OCI-LY1 (cell line): Measurements from ENCODE around the gene GMPR.
A peak's percentile ranks its signal among the peaks of the same experiment; 100 is the strongest.

Experiments used
- H2AFZ ChIP-seq: fragments of 200-600 bp; sonication (generic), shearing (Covaris generic); 2 replicates; pipeline ENCODE4 v1.6.0; 2014; ENCODE audit warnings: antibody characterized with exemption, mild to moderate bottlenecking, low read length
- H3F3A ChIP-seq: fragments of 200-600 bp; sonication (generic), shearing (Covaris generic); 2 replicates; pipeline ENCODE4 v1.6.0; 2014; ENCODE audit warnings: mild to moderate bottlenecking, antibody characterized with exemption, low read length, moderate library complexity; ENCODE audit not compliant: insufficient read depth
- H3K27ac ChIP-seq: fragments of 200-600 bp; sonication (generic); 2 replicates; pipeline ENCODE4 v1.5.1; 2014; ENCODE audit warnings: low read length, mixed run types, mild to moderate bottlenecking, low read depth; ENCODE audit not compliant: poor library complexity, severe bottlenecking
- H3K27me3 ChIP-seq: fragments of 200-600 bp; sonication (generic); 2 replicates; pipeline ENCODE4 v1.6.0; 2014; ENCODE audit warnings: antibody characterized with exemption, mild to moderate bottlenecking, low read length, moderate library complexity; ENCODE audit not compliant: insufficient read depth
- H3K36me3 ChIP-seq: fragments of 200-600 bp; sonication (generic); 2 replicates; pipeline ENCODE4 v1.6.1; 2014; ENCODE audit warnings: mild to moderate bottlenecking, antibody characterized with exemption, low read length, moderate library complexity, mixed read lengths; ENCODE audit not compliant: insufficient read depth
- H3K4me1 ChIP-seq: fragments of 200-600 bp; sonication (generic); 2 replicates; pipeline ENCODE4 v1.5.1; 2014; ENCODE audit warnings: mild to moderate bottlenecking, low read length, moderate library complexity; ENCODE audit not compliant: insufficient read depth, severe bottlenecking
- H3K4me2 ChIP-seq: fragments of 200-600 bp; sonication (generic), shearing (Covaris generic); 2 replicates; pipeline ENCODE4 v1.6.1; 2014; ENCODE audit warnings: low read length
- H3K4me3 ChIP-seq: fragments of 200-600 bp; sonication (generic); 2 replicates; pipeline ENCODE4 v1.5.1; 2014; ENCODE audit warnings: low read length, low read depth, mild to moderate bottlenecking, mixed read lengths; ENCODE audit not compliant: poor library complexity, severe bottlenecking
- H3K79me2 ChIP-seq: fragments of 200-600 bp; shearing (Covaris generic); 2 replicates; pipeline ENCODE4 v1.6.1; 2016; ENCODE audit warnings: mixed run types, low read length, mixed read lengths; ENCODE audit not compliant: insufficient read depth
- H3K9ac ChIP-seq: fragments of 200-600 bp; sonication (generic), shearing (Covaris generic); 2 replicates; pipeline ENCODE4 v1.6.1; 2014; ENCODE audit warnings: mild to moderate bottlenecking, low read length, mixed read lengths
- H3K9me2 ChIP-seq: fragments of 200-600 bp; sonication (generic), shearing (Covaris generic); 2 replicates; pipeline ENCODE4 v1.6.1; 2014; ENCODE audit warnings: low read depth, mild to moderate bottlenecking, low read length, mixed read lengths
- H3K9me3 ChIP-seq: fragments of 200-600 bp; shearing (Covaris generic); 2 replicates; pipeline ENCODE4 v1.6.1; 2014; ENCODE audit warnings: low read length, mixed read lengths
- H4K20me1 ChIP-seq: fragments of 200-600 bp; sonication (generic), shearing (Covaris generic); 2 replicates; pipeline ENCODE4 v1.6.0; 2016; ENCODE audit warnings: mild to moderate bottlenecking, low read length; ENCODE audit not compliant: insufficient read depth
- EZH2 ChIP-seq: fragments of 200-600 bp; sonication (generic), shearing (Covaris generic); IDR thresholded peaks from 2 replicates; pipeline ENCODE4 v1.8.0; 2017; ENCODE audit warnings: borderline replicate concordance, mixed run types, mild to moderate bottlenecking, antibody characterized with exemption, low read length, moderate library complexity, mixed read lengths
- TF ChIP-seq, protein P1 (sequence below): fragments of 200-600 bp; sonication (generic), shearing (Covaris generic); IDR thresholded peaks from 2 replicates; pipeline ENCODE4 v1.5.1; 2017; ENCODE audit warnings: mild to moderate bottlenecking, antibody characterized with exemption, low read length, moderate library complexity, mixed read lengths

Gene GMPR

DNA sequence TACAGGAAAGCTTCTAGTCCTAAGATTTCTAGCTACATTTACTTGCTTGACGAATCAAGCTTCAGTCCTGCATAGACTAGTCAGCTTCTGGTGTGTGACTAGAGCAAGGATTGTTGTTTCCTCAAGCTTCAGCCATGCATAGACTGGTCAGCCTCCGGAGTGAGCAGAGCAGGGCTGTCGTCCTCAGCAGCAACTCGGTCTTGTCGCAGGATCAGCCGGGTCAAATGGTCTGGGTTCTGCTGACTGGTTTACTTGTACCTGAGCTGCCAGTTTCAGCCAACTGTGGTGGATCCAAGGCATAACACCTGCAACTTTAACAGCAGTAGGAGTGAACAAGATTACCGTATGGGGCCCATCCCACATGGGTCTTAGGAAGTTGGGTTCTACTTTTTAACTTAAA lies 10.8 kb upstream of the GMPR start:
- Histone ChIP-seq H3K4me2 (no peak overlapping the region), H3K4me3 (no peak overlapping the region), H3K27ac (no peak overlapping the region), H3K27me3 (no peaks in the 10 kb centered on the region), H3F3A (no peaks in the 10 kb centered on the region), H3K36me3 (no peaks in the 10 kb centered on the region), H3K9me3 (no peaks in the 10 kb centered on the region), H2AFZ (no peak overlapping the region), H3K4me1 (no peaks in the 10 kb centered on the region), H3K9ac (no peak overlapping the region), H3K9me2 (no peaks in the 10 kb centered on the region), H3K79me2 (no peaks in the 10 kb centered on the region), H4K20me1 (no peaks in the 10 kb centered on the region)
- TF ChIP-seq, protein P1, sequence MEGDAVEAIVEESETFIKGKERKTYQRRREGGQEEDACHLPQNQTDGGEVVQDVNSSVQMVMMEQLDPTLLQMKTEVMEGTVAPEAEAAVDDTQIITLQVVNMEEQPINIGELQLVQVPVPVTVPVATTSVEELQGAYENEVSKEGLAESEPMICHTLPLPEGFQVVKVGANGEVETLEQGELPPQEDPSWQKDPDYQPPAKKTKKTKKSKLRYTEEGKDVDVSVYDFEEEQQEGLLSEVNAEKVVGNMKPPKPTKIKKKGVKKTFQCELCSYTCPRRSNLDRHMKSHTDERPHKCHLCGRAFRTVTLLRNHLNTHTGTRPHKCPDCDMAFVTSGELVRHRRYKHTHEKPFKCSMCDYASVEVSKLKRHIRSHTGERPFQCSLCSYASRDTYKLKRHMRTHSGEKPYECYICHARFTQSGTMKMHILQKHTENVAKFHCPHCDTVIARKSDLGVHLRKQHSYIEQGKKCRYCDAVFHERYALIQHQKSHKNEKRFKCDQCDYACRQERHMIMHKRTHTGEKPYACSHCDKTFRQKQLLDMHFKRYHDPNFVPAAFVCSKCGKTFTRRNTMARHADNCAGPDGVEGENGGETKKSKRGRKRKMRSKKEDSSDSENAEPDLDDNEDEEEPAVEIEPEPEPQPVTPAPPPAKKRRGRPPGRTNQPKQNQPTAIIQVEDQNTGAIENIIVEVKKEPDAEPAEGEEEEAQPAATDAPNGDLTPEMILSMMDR = no peak
- no peak for TF ChIP-seq EZH2

- Histone ChIP-seq H3K9ac (no peak overlapping the region), H3K4me3 (no peak overlapping the region), H3K4me1 (no peaks in the 10 kb centered on the region), H3K79me2 (no peaks in the 10 kb centered on the region), H3K36me3 (no peaks in the 10 kb centered on the region), H4K20me1 (no peaks in the 10 kb centered on the region), H3K27me3 (no peaks in the 10 kb centered on the region), H3K9me3 (no peaks in the 10 kb centered on the region), H3K27ac (no peak overlapping the region), H3F3A (no peaks in the 10 kb centered on the region), H3K9me2 (no peaks in the 10 kb centered on the region), H2AFZ (no peak overlapping the region), H3K4me2 (no peak overlapping the region)
- TF ChIP-seq, protein P1 = no peak
- no peak for TF ChIP-seq EZH2
These were observed 10.3 kb upstream of the GMPR start for GRCh38 chr6:16228043-16228442.

DNA sequence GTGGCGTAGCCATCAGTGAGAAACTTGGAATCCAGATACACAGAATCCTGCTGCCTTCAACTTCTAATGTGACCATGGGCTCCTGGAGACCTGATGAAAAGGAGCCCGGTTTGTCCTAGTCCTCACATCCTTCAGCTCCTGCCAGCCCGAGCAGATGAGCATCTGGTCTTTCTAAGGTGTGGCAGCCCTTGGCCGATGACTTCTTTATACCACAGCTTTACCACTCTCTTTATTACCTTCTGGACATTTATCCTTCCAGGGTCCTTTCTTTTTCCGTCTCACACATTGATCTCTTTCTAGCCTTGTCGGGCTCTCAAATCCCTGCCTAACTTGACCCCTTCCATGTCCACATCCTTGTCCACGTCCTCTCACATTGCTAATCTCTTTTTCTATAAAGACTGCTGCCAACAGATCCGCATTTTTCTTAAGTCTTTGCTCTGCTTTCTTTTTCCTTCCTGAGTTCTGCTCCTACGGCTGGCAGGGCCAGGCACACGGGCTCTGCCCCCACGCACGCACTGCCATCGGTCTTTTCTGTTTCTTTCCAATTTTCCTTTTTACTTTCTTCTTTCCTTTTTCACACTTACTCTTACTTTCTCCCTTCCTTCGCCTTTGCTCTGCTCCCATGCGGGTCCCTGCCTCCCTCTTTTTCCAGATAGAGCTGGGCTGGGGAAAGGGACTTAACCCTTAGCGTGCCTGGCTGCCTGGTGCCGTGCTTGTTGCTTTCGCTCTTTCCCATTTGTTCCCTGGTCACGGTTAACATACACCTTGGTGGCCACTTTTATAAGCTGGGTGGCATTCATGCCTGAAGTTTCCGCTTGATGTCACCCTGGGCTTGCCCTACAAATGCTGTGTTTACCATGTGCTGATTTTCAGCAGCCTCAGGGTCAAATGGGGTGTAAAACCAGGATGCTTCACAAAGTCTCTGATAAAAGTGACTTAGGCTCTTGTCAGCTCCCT lies 9.4 kb upstream of the GMPR start:
- H4K20me1 ChIP-seq = no peaks in the 10 kb centered on the region
- no peaks in the 10 kb centered on the region for H3K36me3 ChIP-seq
- no peaks in the 10 kb centered on the region for H3F3A ChIP-seq
- no peak overlapping the region for H3K4me2 ChIP-seq
- H3K9ac ChIP-seq = no peak overlapping the region
- H3K4me1 ChIP-seq = no peaks in the 10 kb centered on the region
- H3K9me3 ChIP-seq = no peaks in the 10 kb centered on the region
- H3K27me3 ChIP-seq = no peaks in the 10 kb centered on the region
- no peak overlapping the region for H2AFZ ChIP-seq
- H3K79me2 ChIP-seq = no peaks in the 10 kb centered on the region
- TF ChIP-seq, protein P1 = peak; percentile 17; the same call in 1 of the 2 replicates
- TF ChIP-seq EZH2 = no peak
- no peaks in the 10 kb centered on the region for H3K9me2 ChIP-seq
- H3K27ac ChIP-seq = no peak overlapping the region
- no peak overlapping the region for H3K4me3 ChIP-seq
